AML-193 (cell line): Measurements from ENCODE around the gene MAML2.
A peak's percentile ranks its signal among the peaks of the same experiment; 100 is the strongest.

Source experiments
- DNase-seq, 2 experiments: peaks; one replicate each; lab custom pipeline; 2025; lab: John Stamatoyannopoulos, UW

MAML2 gene

GRCh38 chr11:96207459-96208449, 135.2 kb downstream of the MAML2 start:
- peak; percentile 55 to 72 for DNase-seq

- no peak for DNase-seq
These were observed 136.0 kb downstream of the MAML2 start for GRCh38 chr11:96206955-96207354.

- no peak for DNase-seq
These were observed 137.6 kb downstream of the MAML2 start for GRCh38 chr11:96205460-96205809.

- no peak for DNase-seq
These were observed 138.1 kb downstream of the MAML2 start for GRCh38 chr11:96204721-96205459.

GRCh38 chr11:96204366-96204659, 138.7 kb downstream of the MAML2 start:
- DNase-seq: no peak

- no peak for DNase-seq
These were observed 139.2 kb downstream of the MAML2 start for GRCh38 chr11:96203567-96204365.

GRCh38 chr11:96200243-96200642, 142.8 kb downstream of the MAML2 start:
- no peak for DNase-seq

GRCh38 chr11:96199563-96200025, 143.4 kb downstream of the MAML2 start:
- DNase-seq: no peak

- DNase-seq: no peak
These were observed 144.9 kb downstream of the MAML2 start for GRCh38 chr11:96197801-96198701.

- no peak for DNase-seq
These were observed 145.9 kb downstream of the MAML2 start for GRCh38 chr11:96197103-96197502.

GRCh38 chr11:96196181-96196662, 146.8 kb downstream of the MAML2 start:
- DNase-seq: no peak

GRCh38 chr11:96195671-96196070, 147.3 kb downstream of the MAML2 start:
- no peak for DNase-seq

- DNase-seq: no peak
These were observed 148.2 kb downstream of the MAML2 start for GRCh38 chr11:96194581-96195374.

- no peak for DNase-seq
These were observed 149.1 kb downstream of the MAML2 start for GRCh38 chr11:96193745-96194443.

GRCh38 chr11:96191752-96192151, 151.2 kb downstream of the MAML2 start:
- no peak for DNase-seq

GRCh38 chr11:96189351-96189750, 153.6 kb downstream of the MAML2 start:
- DNase-seq: no peak

GRCh38 chr11:96188243-96189006, 154.6 kb downstream of the MAML2 start:
- DNase-seq: peak; percentile 51 to 52

- no peak for DNase-seq
These were observed 155.2 kb downstream of the MAML2 start for GRCh38 chr11:96187822-96188221.

GRCh38 chr11:96186806-96187205, 156.2 kb downstream of the MAML2 start:
- no peak for DNase-seq
